Ishikawa (cell line): Measurements from ENCODE around the gene GPRIN2.

ENCODE experiments used
- CREB1 ChIP-seq: IDR thresholded peaks from 2 replicates; pipeline ENCODE4 v1.6.1; 2012; ENCODE audit warnings: low read depth
- EGR1 ChIP-seq: IDR thresholded peaks from 2 replicates; pipeline ENCODE4 v1.6.1; 2012
- REST ChIP-seq: IDR thresholded peaks from 2 replicates; pipeline ENCODE4 v1.6.1; 2012; ENCODE audit warnings: low read depth, mild to moderate bottlenecking
- TAF1 ChIP-seq: IDR thresholded peaks from 2 replicates; pipeline ENCODE4 v1.6.1; 2012; ENCODE audit warnings: low read depth, mild to moderate bottlenecking

- TF ChIP-seq CREB1: no peak
- TF ChIP-seq TAF1: no peak
- no peak for TF ChIP-seq REST
- no peak for TF ChIP-seq EGR1
These were observed 20.3 kb downstream of the GPRIN2 start for GRCh38 chr10:46536171-46536570.
